Lower lobe of right lung (tissue), 2 donors: Measurements from ENCODE around the gene MACROD2. TPM values are rescaled to one million over a fixed set of nuclear protein-coding genes. Genes with fewer than 3 reads are reported as not detected.

ENCODE experiments used
- ATAC-seq, 2 donors: fragments of 200-7000 bp; cut with Tn5 transposase; one replicate each; pipeline ENCODE4 v1.9.1; 2020 to 2022; ENCODE audit warnings: mild to moderate bottlenecking in 2 of 2, moderate library complexity in 2 of 2
- DNase-seq: peaks from one replicate; pipeline ENCODE4 v3.0.0-alpha.2; 2020
- H3K27ac ChIP-seq: fragments of 200-600 bp; one replicate; pipeline ENCODE4 v1.8.0; 2022
- H3K27me3 ChIP-seq: fragments of 200-600 bp; one replicate; pipeline ENCODE4 v1.8.0; 2022; ENCODE audit warnings: low read depth
- H3K36me3 ChIP-seq: fragments of 200-600 bp; one replicate; pipeline ENCODE4 v1.8.0; 2022; ENCODE audit warnings: mild to moderate bottlenecking
- H3K4me1 ChIP-seq: fragments of 200-600 bp; one replicate; pipeline ENCODE4 v1.8.0; 2022
- H3K4me3 ChIP-seq: fragments of 200-600 bp; one replicate; pipeline ENCODE4 v1.8.0; 2022; ENCODE audit warnings: mild to moderate bottlenecking
- H3K9me3 ChIP-seq: fragments of 200-600 bp; one replicate; pipeline ENCODE4 v1.8.0; 2022
- intact Hi-C: fragments of 100-400 bp; cut with DNase I; formaldehyde crosslinking; loops from one replicate; pipeline ENCODE4 v1.11.0; 2022
- total RNA-seq: library from RNA; stranded (reverse); fragmentation: NEBNext Ultra II Directional; extraction: Animal tissue kit (Norgen Biotek cat#: 25700); gene quantifications from one replicate; pipeline ENCODE4 v1.2.1, GENCODE V29; 2021
- TF ChIP-seq, protein P1 (sequence below): fragments of 200-600 bp; IDR thresholded peaks from one replicate; pipeline ENCODE4 v1.8.0; 2022; ENCODE audit warnings: antibody characterized with exemption, mild to moderate bottlenecking
- donor health status: DM: no; HTN: yes; CAD: no; lungs with severe emphysema.

Gene MACROD2
- total RNA-seq, 1 donor from 2014 or later = 73.0 TPM

DNA sequence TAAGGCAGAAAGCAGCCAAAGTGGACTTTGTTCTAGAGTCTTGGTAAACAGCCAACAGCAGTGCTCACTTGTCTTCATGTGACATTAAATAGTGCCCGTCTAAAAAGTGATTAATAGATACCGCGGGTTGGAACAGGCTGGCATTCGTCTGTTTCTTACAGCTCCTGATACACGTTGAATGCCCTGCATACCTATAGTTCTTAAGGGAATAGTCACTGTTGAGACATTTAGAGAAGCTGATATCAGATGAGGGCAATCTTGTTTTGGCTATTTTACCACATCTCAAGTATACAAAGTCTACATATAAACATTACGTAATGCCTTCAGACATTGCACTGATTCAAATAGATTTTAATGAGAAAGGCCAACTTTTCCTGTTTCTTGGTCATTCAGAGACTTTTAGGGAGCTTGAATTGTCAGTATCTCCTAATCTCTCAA lies 717.0 kb downstream of the MACROD2 start:
- no peak overlapping the region for H3K4me3 ChIP-seq
- no peak for DNase-seq
- no peaks in the 10 kb centered on the region for H3K36me3 ChIP-seq
- no peak overlapping the region for H3K27ac ChIP-seq
- H3K4me1 ChIP-seq = peaks cover 12% of the 10 kb centered on the region
- ATAC-seq = peak; percentile 52 to 95
- no peaks in the 10 kb centered on the region for H3K27me3 ChIP-seq
- no peaks in the 10 kb centered on the region for H3K9me3 ChIP-seq
- intact Hi-C loops = no loop called here
- TF ChIP-seq, protein P1, sequence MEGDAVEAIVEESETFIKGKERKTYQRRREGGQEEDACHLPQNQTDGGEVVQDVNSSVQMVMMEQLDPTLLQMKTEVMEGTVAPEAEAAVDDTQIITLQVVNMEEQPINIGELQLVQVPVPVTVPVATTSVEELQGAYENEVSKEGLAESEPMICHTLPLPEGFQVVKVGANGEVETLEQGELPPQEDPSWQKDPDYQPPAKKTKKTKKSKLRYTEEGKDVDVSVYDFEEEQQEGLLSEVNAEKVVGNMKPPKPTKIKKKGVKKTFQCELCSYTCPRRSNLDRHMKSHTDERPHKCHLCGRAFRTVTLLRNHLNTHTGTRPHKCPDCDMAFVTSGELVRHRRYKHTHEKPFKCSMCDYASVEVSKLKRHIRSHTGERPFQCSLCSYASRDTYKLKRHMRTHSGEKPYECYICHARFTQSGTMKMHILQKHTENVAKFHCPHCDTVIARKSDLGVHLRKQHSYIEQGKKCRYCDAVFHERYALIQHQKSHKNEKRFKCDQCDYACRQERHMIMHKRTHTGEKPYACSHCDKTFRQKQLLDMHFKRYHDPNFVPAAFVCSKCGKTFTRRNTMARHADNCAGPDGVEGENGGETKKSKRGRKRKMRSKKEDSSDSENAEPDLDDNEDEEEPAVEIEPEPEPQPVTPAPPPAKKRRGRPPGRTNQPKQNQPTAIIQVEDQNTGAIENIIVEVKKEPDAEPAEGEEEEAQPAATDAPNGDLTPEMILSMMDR = no peak

DNA sequence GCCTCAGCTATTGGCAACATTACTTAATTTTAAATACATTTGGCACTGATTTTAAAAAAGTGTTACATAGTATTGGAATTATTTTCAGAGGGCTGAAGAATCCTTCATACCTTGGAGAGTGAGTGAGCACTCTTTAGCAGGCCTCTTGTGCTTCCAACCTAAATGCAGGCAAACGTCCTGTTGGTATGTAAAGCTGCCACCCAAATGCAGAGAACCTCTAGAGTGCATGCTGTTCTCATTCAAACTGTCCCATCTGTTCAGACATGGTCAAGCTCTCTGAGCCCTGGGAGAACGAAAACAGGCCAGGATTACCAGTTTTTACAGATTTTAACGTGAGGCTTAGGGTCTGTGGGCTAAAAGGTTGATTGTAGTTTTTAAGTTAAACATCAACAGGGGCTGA lies 720.1 kb downstream of the MACROD2 start:
- ATAC-seq = no peak
- Histone ChIP-seq H3K27me3 (no peaks in the 10 kb centered on the region), H3K4me3 (no peak overlapping the region), H3K9me3 (no peaks in the 10 kb centered on the region), H3K36me3 (no peaks in the 10 kb centered on the region), H3K4me1 (peaks cover 12% of the 10 kb centered on the region), H3K27ac (no peak overlapping the region)
- DNase-seq = no peak
- intact Hi-C loops = no loop called here
- TF ChIP-seq, protein P1 = no peak

DNA sequence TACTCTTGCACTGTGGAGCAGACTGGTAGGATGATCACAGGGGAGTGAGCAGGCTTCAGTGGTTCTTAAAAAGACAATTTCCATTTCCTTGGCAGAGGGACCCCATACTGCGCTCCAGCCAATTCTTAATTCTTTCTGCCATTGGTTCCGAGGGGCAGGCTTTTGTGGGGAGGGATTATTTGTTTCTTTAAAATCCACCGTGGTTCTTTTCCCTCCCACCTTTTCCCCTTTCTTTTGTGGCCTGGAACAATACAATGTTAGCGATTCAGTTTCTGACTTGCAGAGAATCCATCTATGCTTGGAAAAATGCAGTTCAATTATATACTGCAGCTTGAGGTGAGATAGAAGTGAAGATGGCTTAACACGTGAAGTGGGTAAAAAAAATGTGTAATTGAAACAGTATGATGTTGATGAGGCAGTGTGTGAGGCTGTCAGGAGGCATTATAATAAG lies 721.1 kb downstream of the MACROD2 start:
- TF ChIP-seq, protein P1 = no peak
- no peak for ATAC-seq

DNA sequence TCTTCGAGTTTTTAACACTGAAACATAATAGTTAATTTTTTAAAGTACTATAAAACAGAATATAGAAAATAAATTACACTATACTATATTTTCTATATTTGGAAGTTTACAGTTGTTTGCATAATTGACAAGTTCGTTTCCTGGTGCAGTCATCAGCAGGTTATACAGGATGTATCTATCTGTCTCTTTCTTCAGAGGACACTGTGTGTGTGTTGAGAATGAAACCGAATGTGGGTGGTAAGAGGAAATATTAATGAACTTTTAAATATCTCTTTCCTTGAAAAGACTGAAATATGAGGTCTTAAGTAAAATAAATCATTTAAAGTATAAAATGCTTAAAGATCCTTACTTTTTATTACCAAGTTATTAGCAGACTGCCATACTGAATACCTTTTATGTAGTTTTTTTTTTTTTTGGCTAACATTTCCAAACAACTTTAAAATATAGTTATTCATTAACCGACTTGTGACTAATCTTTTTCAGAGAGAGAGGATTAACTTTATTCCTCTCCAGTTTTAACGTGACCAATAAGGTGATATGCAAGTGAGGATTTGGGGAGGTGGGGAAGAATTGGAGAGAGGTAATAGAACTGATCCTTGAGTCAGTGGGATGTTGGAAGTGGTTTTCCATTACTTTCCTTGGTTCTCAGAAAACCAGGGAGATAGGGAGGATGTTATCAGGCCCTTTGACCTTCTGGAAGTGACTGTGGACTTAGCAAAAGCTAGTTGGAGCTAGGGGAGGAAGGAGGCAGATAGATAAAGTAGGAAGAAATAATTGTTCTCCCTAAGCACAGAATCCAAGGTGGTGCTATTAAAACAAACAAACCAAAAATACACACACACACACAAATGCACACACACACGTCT lies 722.1 kb downstream of the MACROD2 start:
- no peak overlapping the region for H3K27ac ChIP-seq
- H3K9me3 ChIP-seq = no peaks in the 10 kb centered on the region
- no peaks in the 10 kb centered on the region for H3K27me3 ChIP-seq
- intact Hi-C loops = no loop called here
- DNase-seq = no peak
- H3K4me3 ChIP-seq = no peak overlapping the region
- TF ChIP-seq, protein P1 = no peak
- no peaks in the 10 kb centered on the region for H3K36me3 ChIP-seq
- peaks cover 6% of the 10 kb centered on the region for H3K4me1 ChIP-seq
- no peak for ATAC-seq

More for the DNA sequence above, 721.1 kb downstream of the MACROD2 start:
- peaks cover 12% of the 10 kb centered on the region for H3K4me1 ChIP-seq
- no peaks in the 10 kb centered on the region for H3K36me3 ChIP-seq
- no peaks in the 10 kb centered on the region for H3K27me3 ChIP-seq
- H3K4me3 ChIP-seq = no peak overlapping the region
- DNase-seq = no peak
- no peak overlapping the region for H3K27ac ChIP-seq
- intact Hi-C loops = no loop called here
- no peaks in the 10 kb centered on the region for H3K9me3 ChIP-seq

DNA sequence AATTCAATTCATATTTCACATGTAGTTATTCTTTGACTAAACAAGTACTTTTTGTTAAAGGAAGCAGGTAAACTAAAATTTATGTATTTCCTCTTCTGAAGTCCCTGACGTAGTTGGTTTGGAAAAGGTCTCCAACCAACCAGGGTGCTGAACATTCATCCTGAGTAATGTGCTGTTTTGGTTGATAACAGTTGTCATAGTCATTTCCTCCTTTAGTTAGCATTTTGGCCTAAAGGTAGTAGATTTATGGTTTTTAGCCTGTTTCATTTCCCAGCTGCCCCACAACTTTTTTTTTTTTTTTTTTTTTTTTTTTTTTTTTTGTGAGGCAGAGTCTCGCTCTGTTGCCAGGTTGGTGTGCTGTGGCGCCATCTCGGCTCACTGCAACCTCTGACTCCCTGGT lies 724.9 kb downstream of the MACROD2 start:
- Histone ChIP-seq H3K36me3 (no peaks in the 10 kb centered on the region), H3K4me3 (no peak overlapping the region), H3K27ac (no peak overlapping the region), H3K4me1 (no peaks in the 10 kb centered on the region), H3K27me3 (no peaks in the 10 kb centered on the region), H3K9me3 (no peaks in the 10 kb centered on the region)
- TF ChIP-seq, protein P1 = no peak
- ATAC-seq = no peak
- intact Hi-C loops = no loop called here
- no peak for DNase-seq
